SU-DHL-6 (cell line): ENCODE data around the gene AQP11.

Experiments used
- H2AFZ ChIP-seq: fragments of 200-600 bp; sonication (generic); 2 replicates; pipeline ENCODE4 v1.6.1; 2014; ENCODE audit warnings: low read depth, mild to moderate bottlenecking, moderate library complexity, mixed read lengths, antibody characterized with exemption, low read length; ENCODE audit not compliant: severe bottlenecking
- H3F3A ChIP-seq: fragments of 200-600 bp; shearing (Covaris generic); 2 replicates; pipeline ENCODE4 v1.6.0; 2016; ENCODE audit warnings: antibody characterized with exemption, mild to moderate bottlenecking; ENCODE audit not compliant: insufficient read depth
- H3K27ac ChIP-seq: fragments of 200-600 bp; sonication (generic); 2 replicates; pipeline ENCODE4 v1.5.1; 2016; ENCODE audit warnings: low read depth, mild to moderate bottlenecking, low read length, moderate library complexity, mixed read lengths
- H3K27me3 ChIP-seq: fragments of 200-600 bp; sonication (generic), shearing (Covaris generic); 2 replicates; pipeline ENCODE4 v1.6.0; 2014; ENCODE audit warnings: mild to moderate bottlenecking, low read length
- H3K36me3 ChIP-seq: fragments of 200-600 bp; sonication (generic); 2 replicates; pipeline ENCODE4 v1.6.1; 2014; ENCODE audit warnings: mild to moderate bottlenecking, low read length, mixed read lengths
- H3K4me2 ChIP-seq: fragments of 300-600, 200-600 bp; shearing (Covaris generic), sonication (generic); 2 replicates; pipeline ENCODE4 v1.6.0; 2014; ENCODE audit warnings: low read length, low read depth, mild to moderate bottlenecking; ENCODE audit not compliant: poor library complexity, severe bottlenecking
- H3K4me3 ChIP-seq: fragments of 200-600 bp; sonication (generic); 2 replicates; pipeline ENCODE4 v1.5.1; 2014; ENCODE audit warnings: antibody characterized with exemption, low read length, mild to moderate bottlenecking, mixed read lengths; ENCODE audit not compliant: insufficient read depth, poor library complexity, severe bottlenecking
- H3K79me2 ChIP-seq: fragments of 200-600 bp; sonication (generic); 2 replicates; pipeline ENCODE4 v1.6.1; 2014; ENCODE audit warnings: mild to moderate bottlenecking, low read length, moderate library complexity; ENCODE audit not compliant: insufficient read depth
- H3K9ac ChIP-seq: fragments of 200-600 bp; sonication (generic); 2 replicates; pipeline ENCODE4 v1.7.0; 2014; ENCODE audit warnings: mild to moderate bottlenecking, low read length
- H3K9me2 ChIP-seq: fragments of 200-600 bp; sonication (generic); replicated peaks from 2 replicates; pipeline ENCODE4 v1.6.1; 2014; ENCODE audit warnings: low read length; ENCODE audit not compliant: insufficient read depth
- H3K9me3 ChIP-seq: fragments of 200-600 bp; sonication (generic); 2 replicates; pipeline ENCODE4 v1.6.1; 2014; ENCODE audit warnings: low read length, mixed read lengths; ENCODE audit not compliant: insufficient read depth
- H4K20me1 ChIP-seq: fragments of 200-600 bp; sonication (generic); 2 replicates; pipeline ENCODE4 v1.6.1; 2014; ENCODE audit warnings: low read depth, mild to moderate bottlenecking, antibody characterized with exemption, low read length, moderate library complexity, mixed read lengths
- EZH2phosphoT487 ChIP-seq: fragments of 200-600 bp; sonication (generic), shearing (Covaris generic); conservative IDR thresholded peaks from 2 replicates; pipeline ENCODE4 v1.6.1; 2018; ENCODE audit warnings: mild to moderate bottlenecking, antibody characterized with exemption, low read length, moderate library complexity, mixed read lengths
- TF ChIP-seq, protein P1 (sequence below): fragments of 200-600 bp; sonication (generic); IDR thresholded peaks from one replicate; pipeline ENCODE4 v1.5.1; 2017; ENCODE audit warnings: antibody characterized with exemption, mild to moderate bottlenecking, low read length, moderate library complexity; ENCODE audit not compliant: insufficient read depth, poor library complexity, severe bottlenecking

Gene AQP11, protein sequence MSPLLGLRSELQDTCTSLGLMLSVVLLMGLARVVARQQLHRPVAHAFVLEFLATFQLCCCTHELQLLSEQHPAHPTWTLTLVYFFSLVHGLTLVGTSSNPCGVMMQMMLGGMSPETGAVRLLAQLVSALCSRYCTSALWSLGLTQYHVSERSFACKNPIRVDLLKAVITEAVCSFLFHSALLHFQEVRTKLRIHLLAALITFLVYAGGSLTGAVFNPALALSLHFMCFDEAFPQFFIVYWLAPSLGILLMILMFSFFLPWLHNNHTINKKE

DNA sequence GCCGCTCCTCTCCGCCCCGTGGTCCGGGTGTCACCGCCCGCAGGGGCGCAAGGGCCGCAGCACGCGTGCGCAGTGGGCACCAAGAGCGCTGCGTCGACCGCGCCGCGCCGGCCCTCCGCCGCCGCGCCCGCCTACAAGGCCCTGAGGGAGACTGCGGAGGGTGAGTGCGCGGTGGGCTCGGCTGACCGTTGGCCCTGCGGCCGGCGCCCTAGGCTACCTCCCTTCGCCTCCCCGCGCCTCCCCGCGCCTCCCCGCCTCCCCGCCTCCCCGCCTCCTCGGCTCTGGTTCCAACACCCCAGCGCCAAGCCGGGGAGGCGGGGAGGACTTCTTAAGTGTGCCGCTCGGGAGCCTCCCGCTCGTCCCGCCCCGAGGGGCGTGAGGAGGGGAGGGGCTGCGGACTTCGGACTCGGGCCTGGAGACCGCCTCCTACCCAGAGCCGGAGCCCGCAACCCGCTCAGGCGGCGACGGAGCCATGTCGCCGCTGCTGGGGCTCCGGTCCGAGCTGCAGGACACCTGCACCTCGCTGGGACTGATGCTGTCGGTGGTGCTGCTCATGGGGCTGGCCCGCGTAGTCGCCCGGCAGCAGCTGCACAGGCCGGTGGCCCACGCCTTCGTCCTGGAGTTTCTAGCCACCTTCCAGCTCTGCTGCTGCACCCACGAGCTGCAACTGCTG, at the start of gene AQP11:
Gene AQP11, plus strand, starts transcription at position 433 of the 673 bp plus-strand sequence. Its CDS starts 40 bp downstream, at position 473.
- H3K9ac ChIP-seq: peak within 1 kb of the TSS; percentile 50
- H3K27ac ChIP-seq: no peak within 1 kb of the TSS
- H3K36me3 ChIP-seq: no peaks in the 10 kb centered on the region
- H2AFZ ChIP-seq: peak within 1 kb of the TSS; percentile 90
- H3K9me3 ChIP-seq: no peaks in the 10 kb centered on the region
- H4K20me1 ChIP-seq: no peaks in the 10 kb centered on the region
- H3K4me3 ChIP-seq: peak within 1 kb of the TSS; percentile 56
- H3K27me3 ChIP-seq: no peaks in the 10 kb centered on the region
- H3F3A ChIP-seq: no peaks in the 10 kb centered on the region; the same call in 1 of the 2 replicates
- TF ChIP-seq, protein P1, sequence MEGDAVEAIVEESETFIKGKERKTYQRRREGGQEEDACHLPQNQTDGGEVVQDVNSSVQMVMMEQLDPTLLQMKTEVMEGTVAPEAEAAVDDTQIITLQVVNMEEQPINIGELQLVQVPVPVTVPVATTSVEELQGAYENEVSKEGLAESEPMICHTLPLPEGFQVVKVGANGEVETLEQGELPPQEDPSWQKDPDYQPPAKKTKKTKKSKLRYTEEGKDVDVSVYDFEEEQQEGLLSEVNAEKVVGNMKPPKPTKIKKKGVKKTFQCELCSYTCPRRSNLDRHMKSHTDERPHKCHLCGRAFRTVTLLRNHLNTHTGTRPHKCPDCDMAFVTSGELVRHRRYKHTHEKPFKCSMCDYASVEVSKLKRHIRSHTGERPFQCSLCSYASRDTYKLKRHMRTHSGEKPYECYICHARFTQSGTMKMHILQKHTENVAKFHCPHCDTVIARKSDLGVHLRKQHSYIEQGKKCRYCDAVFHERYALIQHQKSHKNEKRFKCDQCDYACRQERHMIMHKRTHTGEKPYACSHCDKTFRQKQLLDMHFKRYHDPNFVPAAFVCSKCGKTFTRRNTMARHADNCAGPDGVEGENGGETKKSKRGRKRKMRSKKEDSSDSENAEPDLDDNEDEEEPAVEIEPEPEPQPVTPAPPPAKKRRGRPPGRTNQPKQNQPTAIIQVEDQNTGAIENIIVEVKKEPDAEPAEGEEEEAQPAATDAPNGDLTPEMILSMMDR: no peak
- no peak for TF ChIP-seq EZH2phosphoT487
- no peaks in the 10 kb centered on the region for H3K9me2 ChIP-seq
- no peaks in the 10 kb centered on the region for H3K79me2 ChIP-seq
- peak within 1 kb of the TSS; percentile 67 for H3K4me2 ChIP-seq

DNA sequence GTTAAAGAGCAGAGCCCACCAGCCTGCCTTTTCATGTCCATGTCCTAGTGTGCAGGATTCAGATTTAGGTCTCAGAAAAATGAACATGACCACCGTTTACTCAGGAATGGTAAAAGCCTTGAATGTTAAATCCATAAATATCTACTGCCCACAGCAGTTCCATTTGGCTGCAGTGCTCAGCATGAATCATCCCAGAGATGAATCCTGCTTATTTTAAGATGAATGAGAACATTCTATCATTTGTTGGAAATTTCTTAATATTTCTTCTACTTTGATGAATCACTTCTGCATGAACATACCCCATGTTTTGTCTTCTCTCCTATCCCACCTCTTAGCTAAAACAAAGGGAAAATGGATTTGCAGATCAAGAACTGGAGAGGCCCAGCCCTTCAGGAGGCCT, 47.5 kb upstream of the AQP11 start:
- Histone ChIP-seq H3K27ac (no peak overlapping the region), H2AFZ (no peak overlapping the region)

DNA sequence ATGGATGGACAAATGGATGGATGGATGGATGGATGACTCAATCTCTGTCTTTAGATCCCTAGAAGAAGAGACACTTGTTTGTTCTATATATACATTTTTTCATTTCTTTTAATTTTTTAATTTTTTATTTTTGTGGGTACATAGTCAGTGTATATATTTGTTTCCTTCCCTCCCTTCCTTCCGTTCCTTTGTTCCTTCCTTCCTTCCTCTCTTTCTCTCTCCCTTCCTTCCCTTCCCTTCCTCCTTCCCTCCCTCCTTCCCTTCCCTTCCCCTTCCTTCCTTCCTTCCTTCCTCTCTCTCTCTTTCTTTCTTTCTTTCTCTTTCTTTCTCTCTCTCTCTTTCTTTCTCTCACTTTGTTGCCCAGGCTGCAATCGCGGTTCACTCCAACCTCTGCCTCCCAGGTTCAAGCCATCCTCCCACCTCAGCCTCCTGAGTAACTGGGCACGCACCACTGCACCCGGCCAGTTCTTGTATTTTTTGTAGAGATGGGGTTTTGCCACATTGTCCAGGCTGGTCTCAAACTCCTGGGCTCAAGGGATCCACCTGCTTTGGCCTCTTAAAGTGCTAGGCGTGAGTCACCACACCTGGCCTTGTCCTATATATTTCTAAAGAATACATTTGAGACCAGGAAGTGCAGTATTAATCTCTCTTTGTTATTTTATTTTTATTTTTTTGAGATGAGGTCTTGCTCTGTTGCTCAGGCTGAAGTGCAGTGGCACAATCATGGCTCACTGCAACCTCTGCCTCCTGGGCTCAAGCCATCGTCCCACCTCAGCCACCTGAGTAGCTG, 42.5 kb upstream of the AQP11 start:
- Histone ChIP-seq H3K9me2 (no peaks in the 10 kb centered on the region), H3K27me3 (no peaks in the 10 kb centered on the region), H3K27ac (no peak overlapping the region), H3K9me3 (no peaks in the 10 kb centered on the region), H4K20me1 (no peaks in the 10 kb centered on the region), H3K79me2 (no peaks in the 10 kb centered on the region), H2AFZ (no peak overlapping the region), H3K4me2 (no peak overlapping the region), H3K36me3 (no peaks in the 10 kb centered on the region), H3F3A (no peaks in the 10 kb centered on the region), H3K4me3 (no peak overlapping the region), H3K9ac (no peak overlapping the region)
- TF ChIP-seq, protein P1: no peak
- TF ChIP-seq EZH2phosphoT487: no peak

More for the DNA sequence above, 47.5 kb upstream of the AQP11 start:
- H3K36me3 ChIP-seq: no peaks in the 10 kb centered on the region
- no peaks in the 10 kb centered on the region for H3K9me2 ChIP-seq
- H3K79me2 ChIP-seq: no peaks in the 10 kb centered on the region
- no peaks in the 10 kb centered on the region for H3K9me3 ChIP-seq
- no peaks in the 10 kb centered on the region for H3K27me3 ChIP-seq
- no peaks in the 10 kb centered on the region for H3F3A ChIP-seq
- no peak overlapping the region for H3K4me2 ChIP-seq
- H3K4me3 ChIP-seq: no peak overlapping the region
- TF ChIP-seq EZH2phosphoT487: no peak
- TF ChIP-seq, protein P1: no peak
- no peak overlapping the region for H3K9ac ChIP-seq
- no peaks in the 10 kb centered on the region for H4K20me1 ChIP-seq
